Suppressor macrophage (primary cell): ENCODE data around the gene AMN.
"Not testable (repeated sequence)": the region's sequence is repeated elsewhere in the genome, so short reads cannot be mapped to it uniquely, and the experiment has no call there.

ENCODE experiments used
- DNase-seq, 4 experiments: peaks; one replicate each; pipeline ENCODE4 v3.0.0-alpha.2; 2020 to 2022
- total RNA-seq, 17 experiments: gene quantifications; one replicate each; lab custom pipeline; 2026; ENCODE audit warnings: mixed read lengths in 6 of 17, inconsistent platforms in 3 of 17; lab: John Stamatoyannopoulos, UW

Gene AMN
- 0 to 2.0 (median 0.05) reads per million in 17 experiments for total RNA-seq

GRCh38 chr14:102922490-102923200, at the start of gene AMN:
Gene AMN (plus strand): TSS chr14:102922663. CDS start chr14:102922689, 26 bp downstream.
- DNase-seq, result no peak

GRCh38 chr14:102873131-102873530, 49.3 kb upstream of the AMN start:
- no peak for DNase-seq

GRCh38 chr14:102873546-102874061, 48.9 kb upstream of the AMN start:
- no peak for DNase-seq

- no peak for DNase-seq
These were observed 46.8 kb upstream of the AMN start for GRCh38 chr14:102875652-102876051.

GRCh38 chr14:102877511-102877910, 45.0 kb upstream of the AMN start:
- DNase-seq, result not testable (repeated sequence)

- no peak for DNase-seq
These were observed 44.1 kb upstream of the AMN start for GRCh38 chr14:102878174-102878969.

GRCh38 chr14:102878970-102879460, 43.4 kb upstream of the AMN start:
- no peak for DNase-seq

GRCh38 chr14:102882226-102882906, 40.1 kb upstream of the AMN start:
- no peak for DNase-seq

- DNase-seq, result no peak
These were observed 39.3 kb upstream of the AMN start for GRCh38 chr14:102883089-102883541.

GRCh38 chr14:102883554-102883953, 38.9 kb upstream of the AMN start:
- DNase-seq, result no peak

- no peak for DNase-seq
These were observed 36.6 kb upstream of the AMN start for GRCh38 chr14:102885737-102886447.

- DNase-seq, result no peak
These were observed 33.7 kb upstream of the AMN start for GRCh38 chr14:102888748-102889147.

GRCh38 chr14:102889615-102890014, 32.8 kb upstream of the AMN start:
- DNase-seq, result no peak

GRCh38 chr14:102891111-102891510, 31.4 kb upstream of the AMN start:
- no peak for DNase-seq

- no peak for DNase-seq
These were observed 30.9 kb upstream of the AMN start for GRCh38 chr14:102891556-102891955.

- DNase-seq, result no peak
These were observed 29.8 kb upstream of the AMN start for GRCh38 chr14:102892651-102893050.

GRCh38 chr14:102893452-102893851, 29.0 kb upstream of the AMN start:
- DNase-seq, result no peak

- DNase-seq, result not testable (repeated sequence)
These were observed 25.7 kb upstream of the AMN start for GRCh38 chr14:102896735-102897134.

- DNase-seq, result no peak
These were observed 25.0 kb upstream of the AMN start for GRCh38 chr14:102897299-102898027.

GRCh38 chr14:102898298-102898697, 24.2 kb upstream of the AMN start:
- no peak for DNase-seq

GRCh38 chr14:102898776-102899515, 23.5 kb upstream of the AMN start:
- DNase-seq, result no peak
